HEK293T (cell line): Measurements from ENCODE around the gene KCNJ4.

Source experiments
- BHLHE40 ChIP-seq: fragments of 450-650 bp; IDR thresholded peaks from 2 replicates; pipeline ENCODE4 v1.6.1; 2016; ENCODE audit warnings: mild to moderate bottlenecking, moderate library complexity, borderline replicate concordance
- CTBP1 ChIP-seq: fragments of 450-650 bp; IDR thresholded peaks from 2 replicates; pipeline ENCODE4 v1.6.1; 2016; ENCODE audit warnings: borderline replicate concordance
- ELF4 ChIP-seq: fragments of 450-650 bp; IDR thresholded peaks from 2 replicates; pipeline ENCODE4 v1.6.1; 2017; ENCODE audit warnings: antibody characterized with exemption
- FOXA1 ChIP-seq: fragments of 450-650 bp; IDR thresholded peaks from 2 replicates; pipeline ENCODE4 v1.6.1; 2016; ENCODE audit warnings: mild to moderate bottlenecking
- L3MBTL2 ChIP-seq: fragments of 450-650 bp; conservative IDR thresholded peaks from 2 replicates; pipeline ENCODE4 v1.6.1; 2016; ENCODE audit warnings: mild to moderate bottlenecking
- PKNOX1 ChIP-seq: fragments of 450-650 bp; IDR thresholded peaks from 2 replicates; pipeline ENCODE4 v1.6.1; 2016
- SUZ12 ChIP-seq: fragments of 450-650 bp; IDR thresholded peaks from 2 replicates; pipeline ENCODE4 v1.6.1; 2016; ENCODE audit warnings: mild to moderate bottlenecking
- TARDBP ChIP-seq: fragments of 450-650 bp; IDR thresholded peaks from 2 replicates; pipeline ENCODE4 v1.6.1; 2016

GRCh38 chr22:38444783-38445182, 10.2 kb downstream of the KCNJ4 start:
- TF ChIP-seq SUZ12 (no peak), ELF4 (no peak), CTBP1 (no peak), FOXA1 (no peak), L3MBTL2 (no peak), TARDBP (no peak), BHLHE40 (no peak), PKNOX1 (no peak)
